Panc1 (cell line): ENCODE measurements around the gene DIP2C. TPM values are rescaled to one million over a fixed set of nuclear protein-coding genes. Genes with fewer than 3 reads are reported as not detected.

Experiments used
- ATAC-seq: fragments of 200-7000 bp; cut with Tn5 transposase; 2 replicates; pipeline ENCODE4 v1.9.1; 2020; ENCODE audit warnings: mild to moderate bottlenecking, moderate library complexity
- BruUV-seq: library from RNA; stranded (reverse); fragments of 400-500 nt; replicated peaks from 2 replicates; lab custom pipeline; 2021; lab: Mats Ljungman, UMichigan
- CTCF ChIA-PET: fragments of 300-600 bp; sonication (Branson Sonifier 250); formaldehyde crosslinking; loops from one replicate; lab custom pipeline; 2022; ENCODE audit warnings: antibody characterized with exemption; lab: Charles Lee
- POLR2A ChIA-PET: fragments of 300-600 bp; sonication (Branson Sonifier 250); formaldehyde crosslinking; loops from one replicate; lab custom pipeline; 2022; ENCODE audit warnings: antibody characterized with exemption; lab: Charles Lee
- DNase-seq: peaks from one replicate; pipeline ENCODE4 v3.0.0-alpha.2; 2010; ENCODE audit warnings: low read depth, low spot score
- H3K27ac ChIP-seq: 2 replicates; pipeline ENCODE4 v1.5.1; 2011; ENCODE audit warnings: mild to moderate bottlenecking, low read length, inconsistent platforms
- H3K27me3 ChIP-seq: fragments of 200-500 bp; sonication (Bioruptor generic); 2 replicates; pipeline ENCODE4 v1.6.0; 2014; ENCODE audit warnings: low read length, inconsistent platforms; ENCODE audit not compliant: control insufficient read depth, insufficient read depth
- H3K36me3 ChIP-seq: fragments of 200-500 bp; sonication (Bioruptor generic); 2 replicates; pipeline ENCODE4 v1.5.1; 2014; ENCODE audit warnings: inconsistent platforms, mild to moderate bottlenecking, low read length, moderate library complexity; ENCODE audit not compliant: control insufficient read depth, insufficient read depth
- H3K4me1 ChIP-seq: 2 replicates; pipeline ENCODE4 v1.5.1; 2011; ENCODE audit warnings: inconsistent platforms, mild to moderate bottlenecking, low read length, moderate library complexity; ENCODE audit not compliant: control insufficient read depth, insufficient read depth
- H3K4me3 ChIP-seq, 2 experiments: 2 replicates each; pipeline ENCODE4 v1.5.1; 2011 to 2012; ENCODE audit warnings: low read depth in 2 of 2, low read length in 2 of 2, mild to moderate bottlenecking in 2 of 2, inconsistent platforms in 1 of 2, moderate library complexity in 1 of 2
- H3K9me3 ChIP-seq: fragments of 200-500 bp; sonication (Bioruptor generic); 2 replicates; pipeline ENCODE4 v1.5.1; 2014; ENCODE audit warnings: low read depth, mild to moderate bottlenecking, inconsistent platforms, low read length, moderate library complexity; ENCODE audit not compliant: control insufficient read depth, insufficient read depth
- POLR2AphosphoS5 ChIP-seq: IDR thresholded peaks from 2 replicates; pipeline ENCODE4 v1.6.1; 2012; ENCODE audit warnings: mild to moderate bottlenecking, low read depth, low read length, moderate library complexity
- SIN3A ChIP-seq: IDR thresholded peaks from 2 replicates; pipeline ENCODE4 v1.6.1; 2012; ENCODE audit warnings: low read depth, mild to moderate bottlenecking, low read length, moderate library complexity, borderline replicate concordance; ENCODE audit not compliant: insufficient read depth
- TCF7L2 ChIP-seq: IDR thresholded peaks from 2 replicates; pipeline ENCODE4 v1.6.1; 2011; ENCODE audit warnings: mild to moderate bottlenecking, low read depth, low read length, inconsistent platforms
- in situ Hi-C: cut with HindIII; loops from 2 replicates; pipeline ENCODE4 v1.10.0; 2016; ENCODE audit warnings: low sequenced_read_pairs, low pct_unique_long_range_greater_than_20kb
- intact Hi-C: fragments of 100-400 bp; cut with micrococcal nuclease; formaldehyde crosslinking; loops from one replicate; pipeline ENCODE4 v1.10.0; 2022; ENCODE audit not compliant: unreplicated experiment
- total RNA-seq: library from RNA; stranded (reverse); gene quantifications from one replicate; pipeline ENCODE4 v1.2.1, GENCODE V29; 2021; ENCODE audit not compliant: unreplicated experiment
- TF ChIP-seq, protein P1 (sequence below): fragments of 450-650 bp; IDR thresholded peaks from 2 replicates; pipeline ENCODE4 v1.5.1; 2017; ENCODE audit warnings: mild to moderate bottlenecking
- TF ChIP-seq, protein P2 (sequence below), 2 experiments: IDR thresholded peaks; 2 replicates each; pipeline ENCODE4 v1.6.1; 2011 to 2012; ENCODE audit warnings: low read depth in 2 of 2, control low read depth in 1 of 2, low read length in 1 of 2, mild to moderate bottlenecking in 1 of 2, moderate library complexity in 1 of 2; ENCODE audit not compliant: insufficient read depth in 1 of 2

The DIP2C gene
- total RNA-seq, 1 experiment from 2014 or later: 13.2 TPM

DNA sequence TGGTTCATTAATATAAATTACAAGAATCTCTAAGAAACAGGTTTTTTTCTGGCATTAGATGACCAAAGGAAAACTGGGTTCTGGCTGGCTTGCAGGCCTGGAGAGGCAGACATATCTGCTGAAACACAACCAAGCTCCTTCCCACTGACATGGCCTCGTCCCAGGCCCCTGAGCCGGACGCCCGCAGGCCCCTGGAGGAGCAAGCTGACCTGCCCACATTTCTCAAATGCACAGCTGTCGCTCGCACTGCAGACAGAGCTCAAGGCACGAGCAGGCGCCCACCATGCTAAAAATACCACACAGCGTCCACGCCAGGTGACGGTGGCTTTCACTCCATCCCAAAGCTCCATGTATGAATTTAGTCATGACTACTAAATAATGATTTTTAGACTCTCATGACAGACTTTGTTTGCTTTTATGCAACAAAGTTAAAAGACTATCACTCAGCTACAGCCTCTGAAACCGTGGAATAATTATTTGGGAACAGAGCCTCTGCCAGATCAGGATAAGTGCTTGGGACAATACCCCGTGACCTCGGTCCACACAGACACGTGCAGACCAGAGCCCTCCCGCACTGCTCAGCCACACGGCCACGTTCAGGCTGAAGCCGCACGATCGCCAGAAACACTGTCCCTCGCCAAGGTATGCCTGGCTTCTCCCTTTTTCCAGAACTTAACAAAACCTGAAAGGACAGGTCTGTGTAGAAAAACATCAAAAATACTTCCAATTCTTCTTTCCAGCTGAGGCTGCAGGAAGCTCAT lies 71.1 kb downstream of the DIP2C start:
- Histone ChIP-seq H3K9me3 (no peaks in the 10 kb centered on the region), H3K4me3 (no peak overlapping the region), H3K27ac (no peak overlapping the region), H3K27me3 (no peaks in the 10 kb centered on the region), H3K36me3 (no peaks in the 10 kb centered on the region), H3K4me1 (peaks cover 5% of the 10 kb centered on the region)
- in situ Hi-C loops: no loop called here
- ChIA-PET POLR2A (interaction anchor here (0.6 kb wide), 1 partner anchor 77 kb away, joined by 4 read pairs; no protein-coding TSS in a partner anchor), CTCF (no interaction called here)
- DNase-seq: no peak
- TF ChIP-seq, protein P1, sequence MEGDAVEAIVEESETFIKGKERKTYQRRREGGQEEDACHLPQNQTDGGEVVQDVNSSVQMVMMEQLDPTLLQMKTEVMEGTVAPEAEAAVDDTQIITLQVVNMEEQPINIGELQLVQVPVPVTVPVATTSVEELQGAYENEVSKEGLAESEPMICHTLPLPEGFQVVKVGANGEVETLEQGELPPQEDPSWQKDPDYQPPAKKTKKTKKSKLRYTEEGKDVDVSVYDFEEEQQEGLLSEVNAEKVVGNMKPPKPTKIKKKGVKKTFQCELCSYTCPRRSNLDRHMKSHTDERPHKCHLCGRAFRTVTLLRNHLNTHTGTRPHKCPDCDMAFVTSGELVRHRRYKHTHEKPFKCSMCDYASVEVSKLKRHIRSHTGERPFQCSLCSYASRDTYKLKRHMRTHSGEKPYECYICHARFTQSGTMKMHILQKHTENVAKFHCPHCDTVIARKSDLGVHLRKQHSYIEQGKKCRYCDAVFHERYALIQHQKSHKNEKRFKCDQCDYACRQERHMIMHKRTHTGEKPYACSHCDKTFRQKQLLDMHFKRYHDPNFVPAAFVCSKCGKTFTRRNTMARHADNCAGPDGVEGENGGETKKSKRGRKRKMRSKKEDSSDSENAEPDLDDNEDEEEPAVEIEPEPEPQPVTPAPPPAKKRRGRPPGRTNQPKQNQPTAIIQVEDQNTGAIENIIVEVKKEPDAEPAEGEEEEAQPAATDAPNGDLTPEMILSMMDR: no peak
- TF ChIP-seq POLR2AphosphoS5 (no peak), SIN3A (no peak), TCF7L2 (no peak)
- TF ChIP-seq, protein P2, sequence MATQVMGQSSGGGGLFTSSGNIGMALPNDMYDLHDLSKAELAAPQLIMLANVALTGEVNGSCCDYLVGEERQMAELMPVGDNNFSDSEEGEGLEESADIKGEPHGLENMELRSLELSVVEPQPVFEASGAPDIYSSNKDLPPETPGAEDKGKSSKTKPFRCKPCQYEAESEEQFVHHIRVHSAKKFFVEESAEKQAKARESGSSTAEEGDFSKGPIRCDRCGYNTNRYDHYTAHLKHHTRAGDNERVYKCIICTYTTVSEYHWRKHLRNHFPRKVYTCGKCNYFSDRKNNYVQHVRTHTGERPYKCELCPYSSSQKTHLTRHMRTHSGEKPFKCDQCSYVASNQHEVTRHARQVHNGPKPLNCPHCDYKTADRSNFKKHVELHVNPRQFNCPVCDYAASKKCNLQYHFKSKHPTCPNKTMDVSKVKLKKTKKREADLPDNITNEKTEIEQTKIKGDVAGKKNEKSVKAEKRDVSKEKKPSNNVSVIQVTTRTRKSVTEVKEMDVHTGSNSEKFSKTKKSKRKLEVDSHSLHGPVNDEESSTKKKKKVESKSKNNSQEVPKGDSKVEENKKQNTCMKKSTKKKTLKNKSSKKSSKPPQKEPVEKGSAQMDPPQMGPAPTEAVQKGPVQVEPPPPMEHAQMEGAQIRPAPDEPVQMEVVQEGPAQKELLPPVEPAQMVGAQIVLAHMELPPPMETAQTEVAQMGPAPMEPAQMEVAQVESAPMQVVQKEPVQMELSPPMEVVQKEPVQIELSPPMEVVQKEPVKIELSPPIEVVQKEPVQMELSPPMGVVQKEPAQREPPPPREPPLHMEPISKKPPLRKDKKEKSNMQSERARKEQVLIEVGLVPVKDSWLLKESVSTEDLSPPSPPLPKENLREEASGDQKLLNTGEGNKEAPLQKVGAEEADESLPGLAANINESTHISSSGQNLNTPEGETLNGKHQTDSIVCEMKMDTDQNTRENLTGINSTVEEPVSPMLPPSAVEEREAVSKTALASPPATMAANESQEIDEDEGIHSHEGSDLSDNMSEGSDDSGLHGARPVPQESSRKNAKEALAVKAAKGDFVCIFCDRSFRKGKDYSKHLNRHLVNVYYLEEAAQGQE (IDR thresholded peaks at IDR 0.05; ENCODE audit: insufficient read depth in 1 of 2, low read depth in 2 of 2, low read length in 1 of 2): no peak
- BruUV-seq: no TSS peak
- intact Hi-C loops: no loop called here
- ATAC-seq: no peak

DNA sequence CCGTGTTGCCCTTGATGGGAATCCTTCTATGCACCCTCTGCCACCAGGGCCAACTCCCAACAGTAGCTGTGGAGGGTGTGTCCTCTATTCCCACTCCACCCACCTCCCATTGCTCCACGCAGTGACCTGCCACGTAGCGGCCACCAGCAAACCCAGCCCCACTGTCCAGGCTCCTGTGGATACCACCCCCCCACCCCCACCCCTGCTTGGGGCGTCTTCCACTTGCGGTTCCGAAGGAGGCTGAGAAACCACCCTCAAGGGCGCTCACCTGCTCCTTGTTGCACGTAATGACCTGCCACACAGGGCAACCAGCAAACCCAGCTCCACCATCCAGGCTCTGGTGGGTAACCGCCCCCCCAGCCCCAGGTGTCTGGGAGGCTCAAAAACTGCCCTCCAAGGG lies 72.0 kb downstream of the DIP2C start:
- in situ Hi-C loops (no loop called here), intact Hi-C loops (no loop called here)
- Histone ChIP-seq H3K36me3 (no peaks in the 10 kb centered on the region), H3K27ac (no peak overlapping the region), H3K4me3 (no peak overlapping the region), H3K27me3 (no peaks in the 10 kb centered on the region), H3K9me3 (no peaks in the 10 kb centered on the region), H3K4me1 (peaks cover 2% of the 10 kb centered on the region; the same call in 1 of the 2 replicates)
- no peak for TF ChIP-seq SIN3A
- TF ChIP-seq, protein P1: no peak
- no peak for TF ChIP-seq TCF7L2
- TF ChIP-seq, protein P2 (IDR thresholded peaks at IDR 0.05; ENCODE audit: insufficient read depth in 1 of 2, low read depth in 2 of 2, low read length in 1 of 2): no peak
- TF ChIP-seq POLR2AphosphoS5: no peak
- ATAC-seq (no peak), DNase-seq (no peak)
- ChIA-PET POLR2A (interaction anchor here (0.6 kb wide), 1 partner anchor 78 kb away, joined by 4 read pairs; no protein-coding TSS in a partner anchor), CTCF (no interaction called here)
- no TSS peak for BruUV-seq
